Measurements from ENCODE around the gene PGRMC1.

The PGRMC1 gene

DNA sequence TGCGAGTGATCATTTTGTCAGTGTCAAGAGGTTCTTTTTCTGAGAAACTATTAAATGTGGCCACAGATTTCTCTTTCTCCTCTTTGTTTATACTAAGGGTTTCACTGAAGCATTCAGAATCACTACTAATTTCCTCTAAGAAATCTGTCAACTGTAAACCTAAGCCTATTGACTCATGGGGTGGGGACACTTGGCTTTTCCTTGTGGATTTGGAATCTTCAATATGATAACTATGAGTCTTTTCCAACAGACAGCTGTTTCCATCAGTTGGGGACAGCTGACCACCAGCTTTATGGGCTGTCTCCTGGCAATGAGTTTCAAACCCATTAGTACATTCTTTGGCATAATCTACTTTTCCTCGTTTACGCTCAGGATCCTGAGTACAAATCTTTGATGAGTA is 13.8 kb downstream of the PGRMC1 start (continued):
- TF ChIP-seq, protein P1, sequence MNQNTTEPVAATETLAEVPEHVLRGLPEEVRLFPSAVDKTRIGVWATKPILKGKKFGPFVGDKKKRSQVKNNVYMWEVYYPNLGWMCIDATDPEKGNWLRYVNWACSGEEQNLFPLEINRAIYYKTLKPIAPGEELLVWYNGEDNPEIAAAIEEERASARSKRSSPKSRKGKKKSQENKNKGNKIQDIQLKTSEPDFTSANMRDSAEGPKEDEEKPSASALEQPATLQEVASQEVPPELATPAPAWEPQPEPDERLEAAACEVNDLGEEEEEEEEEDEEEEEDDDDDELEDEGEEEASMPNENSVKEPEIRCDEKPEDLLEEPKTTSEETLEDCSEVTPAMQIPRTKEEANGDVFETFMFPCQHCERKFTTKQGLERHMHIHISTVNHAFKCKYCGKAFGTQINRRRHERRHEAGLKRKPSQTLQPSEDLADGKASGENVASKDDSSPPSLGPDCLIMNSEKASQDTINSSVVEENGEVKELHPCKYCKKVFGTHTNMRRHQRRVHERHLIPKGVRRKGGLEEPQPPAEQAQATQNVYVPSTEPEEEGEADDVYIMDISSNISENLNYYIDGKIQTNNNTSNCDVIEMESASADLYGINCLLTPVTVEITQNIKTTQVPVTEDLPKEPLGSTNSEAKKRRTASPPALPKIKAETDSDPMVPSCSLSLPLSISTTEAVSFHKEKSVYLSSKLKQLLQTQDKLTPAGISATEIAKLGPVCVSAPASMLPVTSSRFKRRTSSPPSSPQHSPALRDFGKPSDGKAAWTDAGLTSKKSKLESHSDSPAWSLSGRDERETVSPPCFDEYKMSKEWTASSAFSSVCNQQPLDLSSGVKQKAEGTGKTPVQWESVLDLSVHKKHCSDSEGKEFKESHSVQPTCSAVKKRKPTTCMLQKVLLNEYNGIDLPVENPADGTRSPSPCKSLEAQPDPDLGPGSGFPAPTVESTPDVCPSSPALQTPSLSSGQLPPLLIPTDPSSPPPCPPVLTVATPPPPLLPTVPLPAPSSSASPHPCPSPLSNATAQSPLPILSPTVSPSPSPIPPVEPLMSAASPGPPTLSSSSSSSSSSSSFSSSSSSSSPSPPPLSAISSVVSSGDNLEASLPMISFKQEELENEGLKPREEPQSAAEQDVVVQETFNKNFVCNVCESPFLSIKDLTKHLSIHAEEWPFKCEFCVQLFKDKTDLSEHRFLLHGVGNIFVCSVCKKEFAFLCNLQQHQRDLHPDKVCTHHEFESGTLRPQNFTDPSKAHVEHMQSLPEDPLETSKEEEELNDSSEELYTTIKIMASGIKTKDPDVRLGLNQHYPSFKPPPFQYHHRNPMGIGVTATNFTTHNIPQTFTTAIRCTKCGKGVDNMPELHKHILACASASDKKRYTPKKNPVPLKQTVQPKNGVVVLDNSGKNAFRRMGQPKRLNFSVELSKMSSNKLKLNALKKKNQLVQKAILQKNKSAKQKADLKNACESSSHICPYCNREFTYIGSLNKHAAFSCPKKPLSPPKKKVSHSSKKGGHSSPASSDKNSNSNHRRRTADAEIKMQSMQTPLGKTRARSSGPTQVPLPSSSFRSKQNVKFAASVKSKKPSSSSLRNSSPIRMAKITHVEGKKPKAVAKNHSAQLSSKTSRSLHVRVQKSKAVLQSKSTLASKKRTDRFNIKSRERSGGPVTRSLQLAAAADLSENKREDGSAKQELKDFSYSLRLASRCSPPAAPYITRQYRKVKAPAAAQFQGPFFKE (tag by site-specific recombination; IDR thresholded peaks at IDR 0.05; ENCODE audit: borderline replicate concordance), result no peak

DNA sequence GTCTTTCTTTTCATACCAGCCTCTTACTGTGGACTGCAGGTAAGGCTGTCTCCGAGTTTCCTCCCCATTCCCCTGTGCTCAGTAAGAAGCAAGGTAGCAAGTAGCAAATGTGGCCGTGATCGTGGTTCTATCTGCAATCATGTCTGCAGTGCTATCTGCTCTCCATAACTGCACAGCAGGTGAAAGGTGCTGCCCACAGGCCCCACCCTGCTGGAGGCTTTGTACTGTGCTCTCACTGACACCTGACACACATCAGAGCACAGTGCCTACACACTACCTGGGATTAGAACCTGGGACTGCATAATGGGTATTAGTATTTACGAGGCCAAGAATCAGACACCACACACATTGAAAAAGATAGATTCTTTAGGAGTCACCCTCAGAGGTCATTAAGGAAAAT is 15.3 kb downstream of the PGRMC1 start:
- POLR2A ChIA-PET, result interaction anchor here (0.6 kb wide), 1 partner anchor 243 kb away, joined by 3 read pairs; no protein-coding TSS in a partner anchor
- CTCF ChIA-PET, result interaction anchor here (1.1 to 1.2 kb wide), 2 partner anchors 34 to 133 kb away, joined by 3 to 4 read pairs; no protein-coding TSS in a partner anchor
- H3K9me3 ChIP-seq (ENCODE audit: control insufficient read depth, insufficient read depth, low read depth, low read length), result no peaks in the 10 kb centered on the region
- H3K4me1 ChIP-seq (ENCODE audit: control insufficient read depth, insufficient read depth, low read length), result no peaks in the 10 kb centered on the region
- H3K36me3 ChIP-seq (ENCODE audit: control insufficient read depth in 2 of 2, insufficient read depth in 1 of 2, low read length in 2 of 2), result no peaks in the 10 kb centered on the region
- no peak overlapping the region for H3K27ac ChIP-seq (ENCODE audit: extremely low read depth, low read depth, low read length)
- no peak for TF ChIP-seq ZNF404 (tag by site-specific recombination; IDR thresholded peaks at IDR 0.05)
- no peak for TF ChIP-seq ZNF837 (tag by site-specific recombination; IDR thresholded peaks at IDR 0.05)
- H3K4me3 ChIP-seq (ENCODE audit: low read depth, low read length), result no peak overlapping the region

DNA sequence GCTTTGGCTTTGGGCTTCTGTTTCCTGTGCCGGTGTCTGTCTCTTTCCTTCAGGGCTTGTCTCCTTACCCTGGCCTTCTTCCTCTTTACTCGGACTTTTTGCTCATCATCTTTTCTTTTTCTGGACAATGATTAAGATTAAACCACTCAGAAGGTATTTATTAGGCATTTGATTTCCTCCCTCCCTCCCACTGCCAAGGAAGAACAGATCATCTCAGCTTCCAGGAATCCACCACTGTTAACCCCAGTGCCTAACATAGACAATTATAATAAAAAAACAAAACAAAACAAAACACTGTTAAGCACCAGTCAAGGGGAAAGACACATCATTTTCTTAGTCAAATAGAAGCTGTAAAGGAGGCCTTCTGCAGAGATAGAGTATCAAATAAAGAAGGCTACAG is 16.6 kb downstream of the PGRMC1 start:
- Histone ChIP-seq H3K4me1 (ENCODE audit: control insufficient read depth, insufficient read depth, low read length) (no peaks in the 10 kb centered on the region), H3K4me3 (ENCODE audit: low read depth, low read length) (no peak overlapping the region), H3K36me3 (ENCODE audit: control insufficient read depth in 2 of 2, insufficient read depth in 1 of 2, low read length in 2 of 2) (no peaks in the 10 kb centered on the region), H3K27ac (ENCODE audit: extremely low read depth, low read depth, low read length) (no peak overlapping the region), H3K9me3 (ENCODE audit: control insufficient read depth, insufficient read depth, low read depth, low read length) (no peaks in the 10 kb centered on the region)
- TF ChIP-seq HIC1 (tag by site-specific recombination; IDR thresholded peaks at IDR 0.05) (no peak), ZNF175 (tag by site-specific recombination; IDR thresholded peaks at IDR 0.05) (no peak), ZNF488 (tag by site-specific recombination; IDR thresholded peaks at IDR 0.05) (no peak), SCRT2 (tag by site-specific recombination; IDR thresholded peaks at IDR 0.05) (no peak), ZNF223 (tag by site-specific recombination; IDR thresholded peaks at IDR 0.05) (no peak), ZNF433 (tag by site-specific recombination; IDR thresholded peaks at IDR 0.05; ENCODE audit: low read depth) (no peak), ZBTB17 (tag by site-specific recombination; IDR thresholded peaks at IDR 0.05) (no peak), ZNF16 (tag by site-specific recombination; IDR thresholded peaks at IDR 0.05; ENCODE audit: low read depth) (no peak), ZNF202 (tag by site-specific recombination; IDR thresholded peaks at IDR 0.05; ENCODE audit: borderline replicate concordance) (no peak), ZNF112 (tag by site-specific recombination; IDR thresholded peaks at IDR 0.05) (no peak), ZBTB48 (tag by site-specific recombination; IDR thresholded peaks at IDR 0.05) (no peak), ZNF792 (tag by site-specific recombination; IDR thresholded peaks at IDR 0.05) (no peak)
- TF ChIP-seq, protein P2, sequence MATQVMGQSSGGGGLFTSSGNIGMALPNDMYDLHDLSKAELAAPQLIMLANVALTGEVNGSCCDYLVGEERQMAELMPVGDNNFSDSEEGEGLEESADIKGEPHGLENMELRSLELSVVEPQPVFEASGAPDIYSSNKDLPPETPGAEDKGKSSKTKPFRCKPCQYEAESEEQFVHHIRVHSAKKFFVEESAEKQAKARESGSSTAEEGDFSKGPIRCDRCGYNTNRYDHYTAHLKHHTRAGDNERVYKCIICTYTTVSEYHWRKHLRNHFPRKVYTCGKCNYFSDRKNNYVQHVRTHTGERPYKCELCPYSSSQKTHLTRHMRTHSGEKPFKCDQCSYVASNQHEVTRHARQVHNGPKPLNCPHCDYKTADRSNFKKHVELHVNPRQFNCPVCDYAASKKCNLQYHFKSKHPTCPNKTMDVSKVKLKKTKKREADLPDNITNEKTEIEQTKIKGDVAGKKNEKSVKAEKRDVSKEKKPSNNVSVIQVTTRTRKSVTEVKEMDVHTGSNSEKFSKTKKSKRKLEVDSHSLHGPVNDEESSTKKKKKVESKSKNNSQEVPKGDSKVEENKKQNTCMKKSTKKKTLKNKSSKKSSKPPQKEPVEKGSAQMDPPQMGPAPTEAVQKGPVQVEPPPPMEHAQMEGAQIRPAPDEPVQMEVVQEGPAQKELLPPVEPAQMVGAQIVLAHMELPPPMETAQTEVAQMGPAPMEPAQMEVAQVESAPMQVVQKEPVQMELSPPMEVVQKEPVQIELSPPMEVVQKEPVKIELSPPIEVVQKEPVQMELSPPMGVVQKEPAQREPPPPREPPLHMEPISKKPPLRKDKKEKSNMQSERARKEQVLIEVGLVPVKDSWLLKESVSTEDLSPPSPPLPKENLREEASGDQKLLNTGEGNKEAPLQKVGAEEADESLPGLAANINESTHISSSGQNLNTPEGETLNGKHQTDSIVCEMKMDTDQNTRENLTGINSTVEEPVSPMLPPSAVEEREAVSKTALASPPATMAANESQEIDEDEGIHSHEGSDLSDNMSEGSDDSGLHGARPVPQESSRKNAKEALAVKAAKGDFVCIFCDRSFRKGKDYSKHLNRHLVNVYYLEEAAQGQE (tag by site-specific recombination; IDR thresholded peaks at IDR 0.05), result no peak
- POLR2A ChIA-PET, result no interaction called here
- CTCF ChIA-PET, result interaction anchor here (0.8 to 1.2 kb wide), 2 partner anchors 12 to 25 kb away, joined by 3 to 5 read pairs; no protein-coding TSS in a partner anchor
